OCI-LY7 (cell line): ENCODE measurements around the gene NFATC3.
"Not testable (repeated sequence)": the region's sequence is repeated elsewhere in the genome, so short reads cannot be mapped to it uniquely, and the experiment has no call there.

Source experiments
- EZH2phosphoT487 ChIP-seq: fragments of 200-600 bp; sonication (generic); IDR thresholded peaks from 2 replicates; pipeline ENCODE4 v1.6.1; 2018; ENCODE audit warnings: low read depth, borderline replicate concordance, mild to moderate bottlenecking, mixed run types, antibody characterized with exemption, low read length, moderate library complexity, mixed read lengths
- TF ChIP-seq, protein P1 (sequence below): fragments of 200-600 bp; sonication (generic); conservative IDR thresholded peaks from 2 replicates; pipeline ENCODE4 v1.5.1; 2014; ENCODE audit warnings: mild to moderate bottlenecking, antibody characterized with exemption, low read length, moderate library complexity, mixed read lengths

DNA sequence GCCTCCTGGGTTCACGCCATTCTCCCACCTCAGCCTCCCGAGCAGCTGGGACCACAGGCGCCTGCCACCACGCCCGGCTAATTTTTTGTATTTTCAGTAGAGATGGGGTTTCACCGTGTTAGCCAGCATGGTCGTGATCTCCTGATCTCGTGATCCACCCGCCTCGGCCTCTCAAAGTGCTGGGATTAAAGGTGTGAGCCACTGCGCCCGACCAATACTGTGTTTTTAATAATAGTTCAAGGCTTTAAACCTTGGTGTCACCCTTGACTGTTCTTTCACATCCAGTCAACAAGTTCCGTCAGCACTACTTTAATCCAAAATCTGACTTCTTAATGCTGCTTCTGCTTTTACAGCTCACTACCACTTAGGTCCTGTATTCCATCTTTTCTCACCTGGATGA, 33.8 kb downstream of the NFATC3 start:
- TF ChIP-seq, protein P1, sequence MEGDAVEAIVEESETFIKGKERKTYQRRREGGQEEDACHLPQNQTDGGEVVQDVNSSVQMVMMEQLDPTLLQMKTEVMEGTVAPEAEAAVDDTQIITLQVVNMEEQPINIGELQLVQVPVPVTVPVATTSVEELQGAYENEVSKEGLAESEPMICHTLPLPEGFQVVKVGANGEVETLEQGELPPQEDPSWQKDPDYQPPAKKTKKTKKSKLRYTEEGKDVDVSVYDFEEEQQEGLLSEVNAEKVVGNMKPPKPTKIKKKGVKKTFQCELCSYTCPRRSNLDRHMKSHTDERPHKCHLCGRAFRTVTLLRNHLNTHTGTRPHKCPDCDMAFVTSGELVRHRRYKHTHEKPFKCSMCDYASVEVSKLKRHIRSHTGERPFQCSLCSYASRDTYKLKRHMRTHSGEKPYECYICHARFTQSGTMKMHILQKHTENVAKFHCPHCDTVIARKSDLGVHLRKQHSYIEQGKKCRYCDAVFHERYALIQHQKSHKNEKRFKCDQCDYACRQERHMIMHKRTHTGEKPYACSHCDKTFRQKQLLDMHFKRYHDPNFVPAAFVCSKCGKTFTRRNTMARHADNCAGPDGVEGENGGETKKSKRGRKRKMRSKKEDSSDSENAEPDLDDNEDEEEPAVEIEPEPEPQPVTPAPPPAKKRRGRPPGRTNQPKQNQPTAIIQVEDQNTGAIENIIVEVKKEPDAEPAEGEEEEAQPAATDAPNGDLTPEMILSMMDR: not testable (repeated sequence)
- TF ChIP-seq EZH2phosphoT487: not testable (repeated sequence)
